Glutamatergic neuron (in vitro differentiated cells): ENCODE data around the gene HSF4. TPM values are rescaled to one million over a fixed set of nuclear protein-coding genes. Genes with fewer than 3 reads are reported as not detected.

Experiments used
- DNase-seq: peaks from one replicate; pipeline ENCODE4 v3.0.0; 2022
- H3K27ac Mint-ChIP-seq: one replicate; pipeline ENCODE4 v1.8.0; 2020; ENCODE audit warnings: mild to moderate bottlenecking, mixed read lengths, inconsistent platforms; ENCODE audit not compliant: unreplicated experiment
- H3K27me3 Mint-ChIP-seq: one replicate; pipeline ENCODE4 v1.8.0; 2020; ENCODE audit warnings: mild to moderate bottlenecking, moderate library complexity, mixed read lengths, inconsistent platforms; ENCODE audit not compliant: unreplicated experiment
- H3K36me3 Mint-ChIP-seq: one replicate; pipeline ENCODE4 v1.8.0; 2020; ENCODE audit warnings: mild to moderate bottlenecking, mixed read lengths, inconsistent platforms; ENCODE audit not compliant: unreplicated experiment
- H3K4me1 Mint-ChIP-seq: one replicate; pipeline ENCODE4 v1.8.0; 2020; ENCODE audit warnings: mild to moderate bottlenecking, low read depth, mixed read lengths, inconsistent platforms; ENCODE audit not compliant: unreplicated experiment
- H3K4me3 Mint-ChIP-seq: one replicate; pipeline ENCODE4 v1.8.0; 2020; ENCODE audit warnings: mild to moderate bottlenecking, mixed read lengths, inconsistent platforms; ENCODE audit not compliant: unreplicated experiment
- H3K9me3 Mint-ChIP-seq: one replicate; pipeline ENCODE4 v1.8.0; 2020; ENCODE audit warnings: mild to moderate bottlenecking, moderate library complexity, mixed read lengths, inconsistent platforms; ENCODE audit not compliant: unreplicated experiment
- CTCF ChIP-seq: fragments of 200-600 bp; sonication (generic); IDR thresholded peaks from one replicate; pipeline ENCODE4 v1.5.0; 2021; ENCODE audit not compliant: partially characterized antibody, unreplicated experiment
- total RNA-seq: library from RNA; stranded (reverse); fragmentation: NEBNext Ultra II Directional; extraction: Animal tissue kit (Norgen Biotek cat#: 25700); gene quantifications from one replicate; pipeline ENCODE4 v1.2.1, GENCODE V29; 2021; ENCODE audit not compliant: unreplicated experiment

The HSF4 gene
- total RNA-seq, 1 donor from 2014 or later = 7.2 TPM

GRCh38 chr16:67200491-67200890, 35.9 kb downstream of the HSF4 start:
- H3K27me3 Mint-ChIP-seq = peaks cover 1% of the 10 kb centered on the region
- peaks cover 13% of the 10 kb centered on the region for H3K9me3 Mint-ChIP-seq
- H3K4me3 Mint-ChIP-seq = no peak overlapping the region

GRCh38 chr16:67201411-67202345, 37.1 kb downstream of the HSF4 start:
- Mint-ChIP-seq H3K27ac (no peak overlapping the region), H3K4me3 (no peak overlapping the region), H3K27me3 (peaks cover 6% of the 10 kb centered on the region), H3K9me3 (peaks cover 8% of the 10 kb centered on the region), H3K36me3 (no peaks in the 10 kb centered on the region), H3K4me1 (peaks cover 4% of the 10 kb centered on the region)
- no peak for TF ChIP-seq CTCF
- no peak for DNase-seq

More at GRCh38 chr16:67200491-67200890, 35.9 kb downstream of the HSF4 start:
- H3K36me3 Mint-ChIP-seq = no peaks in the 10 kb centered on the region
- TF ChIP-seq CTCF = no peak
- H3K27ac Mint-ChIP-seq = no peak overlapping the region
- peaks cover 4% of the 10 kb centered on the region for H3K4me1 Mint-ChIP-seq
- DNase-seq = no peak

- Mint-ChIP-seq H3K4me1 (peaks cover 2% of the 10 kb centered on the region), H3K27me3 (peaks cover 6% of the 10 kb centered on the region), H3K36me3 (no peaks in the 10 kb centered on the region), H3K27ac (no peak overlapping the region), H3K4me3 (no peak overlapping the region), H3K9me3 (peaks cover 4% of the 10 kb centered on the region)
- TF ChIP-seq CTCF = no peak
- DNase-seq = no peak
These were observed 37.9 kb downstream of the HSF4 start for GRCh38 chr16:67202426-67202825.

- Mint-ChIP-seq H3K27me3 (peaks cover 6% of the 10 kb centered on the region), H3K36me3 (no peaks in the 10 kb centered on the region), H3K9me3 (peaks cover 4% of the 10 kb centered on the region), H3K4me1 (peaks cover 2% of the 10 kb centered on the region), H3K4me3 (no peak overlapping the region), H3K27ac (no peak overlapping the region)
- no peak for DNase-seq
- TF ChIP-seq CTCF = no peak
These were observed 38.5 kb downstream of the HSF4 start for GRCh38 chr16:67202956-67203493.

GRCh38 chr16:67204076-67204475, 39.5 kb downstream of the HSF4 start:
- DNase-seq = no peak
- no peak for TF ChIP-seq CTCF
- Mint-ChIP-seq H3K4me3 (no peak overlapping the region), H3K27ac (no peak overlapping the region), H3K36me3 (no peaks in the 10 kb centered on the region), H3K4me1 (peaks cover 2% of the 10 kb centered on the region), H3K27me3 (peaks cover 6% of the 10 kb centered on the region), H3K9me3 (peaks cover 4% of the 10 kb centered on the region)
